Kidney (tissue), 14 donors: ENCODE data around the gene ABTB2. TPM values are rescaled to one million over a fixed set of nuclear protein-coding genes. Genes with fewer than 3 reads are reported as not detected.

Experiments
- DNase-seq, 5 donors: peaks; one replicate each; pipeline ENCODE4 v3.0.0-alpha.2; 2013 to 2020
- FAIRE-seq: peaks from 2 replicates; lab custom pipeline; 2012; peaks lifted over from hg19 to GRCh38; lab: Jason Lieb, UNC
- H3K27ac ChIP-seq, 2 donors: one replicate each; pipeline ENCODE4 v1.7.0; 2013; ENCODE audit warnings: low read depth in 2 of 2, low read length in 2 of 2, inconsistent platforms in 1 of 2
- H3K27me3 ChIP-seq: one replicate; pipeline ENCODE4 v1.7.1; 2013; ENCODE audit warnings: low read length, inconsistent platforms; ENCODE audit not compliant: control insufficient read depth, insufficient read depth
- H3K36me3 ChIP-seq, 3 donors: one replicate each; pipeline versions ENCODE4 v1.7.0 to v1.7.1; 2013; ENCODE audit warnings: low read length in 3 of 3, control low read depth in 1 of 3, inconsistent platforms in 1 of 3; ENCODE audit not compliant: insufficient read depth in 3 of 3, control insufficient read depth in 2 of 3
- H3K4me1 ChIP-seq, 3 donors: one replicate each; pipeline versions ENCODE4 v1.7.0 to v1.7.1; 2013; ENCODE audit warnings: low read length in 3 of 3, inconsistent platforms in 1 of 3, low read depth in 1 of 3; ENCODE audit not compliant: control insufficient read depth in 2 of 3, insufficient read depth in 2 of 3
- H3K4me3 ChIP-seq, 3 donors: one replicate each; pipeline versions ENCODE4 v1.7.0 to v1.8.1; 2013; ENCODE audit warnings: low read length in 3 of 3, control low read depth in 1 of 3, inconsistent platforms in 1 of 3
- H3K9ac ChIP-seq, 3 donors: one replicate each; pipeline versions ENCODE4 v1.7.0 to v1.7.1; 2013; ENCODE audit warnings: low read length in 3 of 3, control low read depth in 1 of 3, inconsistent platforms in 1 of 3
- H3K9me3 ChIP-seq, 3 donors: one replicate each; pipeline versions ENCODE4 v1.7.0 to v1.7.1; 2013; ENCODE audit warnings: low read length in 3 of 3, control low read depth in 1 of 3, inconsistent platforms in 1 of 3; ENCODE audit not compliant: control insufficient read depth in 2 of 3, insufficient read depth in 1 of 3
- CTCF ChIP-seq: IDR thresholded peaks from 3 replicates; pipeline ENCODE4 v1.5.1; 2012; ENCODE audit warnings: mild to moderate bottlenecking, moderate library complexity, borderline replicate concordance; ENCODE audit not compliant: insufficient read depth; ENCODE audit errors: extremely low read depth
- intact Hi-C: fragments of 100-400 bp; cut with DNase I; formaldehyde crosslinking; loops from one replicate; pipeline ENCODE4 v1.11.1; 2022
- polyA plus RNA-seq: library from polyadenylated mRNA; stranded (reverse); fragments of 350-450 nt; fragmentation: Illumina TruSeq; extraction: RNeasy Lipid Tissue Mini Kit (QIAGEN cat#74804); gene quantifications from one replicate; pipeline ENCODE4 v1.2.3, GENCODE V29; 2014; ENCODE audit warnings: low read depth, low replicate concordance; ENCODE audit not compliant: insufficient read depth
- total RNA-seq: library from RNA; stranded (reverse); fragmentation: NEBNext Ultra II Directional; extraction: Animal tissue kit (Norgen Biotek cat#: 25700); gene quantifications from one replicate; pipeline ENCODE4 v1.2.1, GENCODE V29; 2021
- donor health status: control.
- donor health status: control.
- donor health status: control.
- donor health status: control.
- donor health status: control.
- donor health status: DM: yes; HTN: yes; CAD: no.
- donor health status: Normal renal cell carcinoma (clear cell type).

ABTB2 gene
- total and polyA plus RNA-seq, 2 donors from 2014 or later = 7.6 to 22.1 TPM

- Histone ChIP-seq H3K27ac (peak overlapping the region in 1 of 2 donors; percentile 54), H3K9ac (no peak overlapping the region)
Observed at GRCh38 chr11:34234086-34234740, 123.6 kb downstream of the ABTB2 start.

GRCh38 chr11:34233215-34233614 is 124.6 kb downstream of the ABTB2 start:
- no peak for FAIRE-seq
- no peak overlapping the region for H3K9ac ChIP-seq
- no peak for TF ChIP-seq CTCF
- no peaks in the 10 kb centered on the region for H3K9me3 ChIP-seq
- no peak overlapping the region for H3K27ac ChIP-seq
- DNase-seq = no peak
- no peak overlapping the region for H3K4me3 ChIP-seq
- H3K27me3 ChIP-seq = no peaks in the 10 kb centered on the region
- H3K36me3 ChIP-seq = no peaks in the 10 kb centered on the region
- peaks cover 0 to 9% (median 0%) of the 10 kb centered on the region in 3 donors for H3K4me1 ChIP-seq
- intact Hi-C loops = no loop called here

More at GRCh38 chr11:34234086-34234740, 123.6 kb downstream of the ABTB2 start:
- TF ChIP-seq CTCF = no peak
- no peaks in the 10 kb centered on the region for H3K27me3 ChIP-seq
- peak in 4 of 5 donors; percentile 23 to 83 (median 53) for DNase-seq
- H3K9me3 ChIP-seq = no peaks in the 10 kb centered on the region
- no peak overlapping the region for H3K4me3 ChIP-seq
- H3K4me1 ChIP-seq = peaks cover 0 to 9% (median 0%) of the 10 kb centered on the region in 3 donors
- intact Hi-C loops = no loop called here
- H3K36me3 ChIP-seq = no peaks in the 10 kb centered on the region
- no peak for FAIRE-seq

GRCh38 chr11:34232807-34233206 is 125.0 kb downstream of the ABTB2 start:
- TF ChIP-seq CTCF = no peak
- no peaks in the 10 kb centered on the region for H3K36me3 ChIP-seq
- no peaks in the 10 kb centered on the region for H3K9me3 ChIP-seq
- H3K9ac ChIP-seq = no peak overlapping the region
- H3K4me1 ChIP-seq = peaks cover 0 to 9% (median 0%) of the 10 kb centered on the region in 3 donors
- no peak overlapping the region for H3K27ac ChIP-seq
- intact Hi-C loops = no loop called here
- no peak overlapping the region for H3K4me3 ChIP-seq
- H3K27me3 ChIP-seq = no peaks in the 10 kb centered on the region
- DNase-seq (no peak), FAIRE-seq (no peak)

- no peak overlapping the region for H3K4me3 ChIP-seq
- no peak overlapping the region for H3K27ac ChIP-seq
- TF ChIP-seq CTCF = no peak
- no peaks in the 10 kb centered on the region for H3K9me3 ChIP-seq
- intact Hi-C loops = no loop called here
- H3K36me3 ChIP-seq = no peaks in the 10 kb centered on the region
- no peak overlapping the region for H3K9ac ChIP-seq
- H3K27me3 ChIP-seq = no peaks in the 10 kb centered on the region
- DNase-seq (no peak), FAIRE-seq (no peak)
- peaks cover 0 to 13% (median 13%) of the 10 kb centered on the region in 3 donors for H3K4me1 ChIP-seq
Observed at GRCh38 chr11:34226210-34226609, 131.6 kb downstream of the ABTB2 start.
